ENCODE measurements around the gene CNTNAP2. TPM values are rescaled to one million over a fixed set of nuclear protein-coding genes. Genes with fewer than 3 reads are reported as not detected.

Gene CNTNAP2
- total RNA-seq, 1 experiment from 2014 or later: 0.03 TPM

DNA sequence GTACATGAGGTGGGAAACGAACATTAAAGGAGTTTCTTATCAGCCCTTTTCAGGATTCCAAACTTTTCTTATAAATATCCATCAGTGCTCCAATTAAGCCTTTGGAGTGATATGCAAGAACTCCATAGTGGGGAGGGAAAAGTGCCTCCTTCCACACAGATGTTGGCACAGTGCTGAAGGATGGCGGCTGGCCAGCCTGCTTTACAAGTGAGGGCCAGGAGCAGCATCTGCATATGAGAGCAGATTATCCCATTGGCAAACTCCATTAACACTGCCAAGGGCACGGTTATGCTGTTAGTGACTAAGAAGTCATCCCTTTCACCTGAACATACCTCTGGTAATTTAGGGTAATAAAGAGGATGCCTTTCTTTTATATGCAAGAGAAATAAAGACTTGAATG lies 543.1 kb downstream of the CNTNAP2 start:
- ChIA-PET CTCF (no interaction called here), POLR2A (no interaction called here)
- Histone ChIP-seq H3K27me3 (ENCODE audit: control insufficient read depth, insufficient read depth, low read length) (no peaks in the 10 kb centered on the region), H3K4me1 (ENCODE audit: control insufficient read depth, insufficient read depth, low read length) (no peaks in the 10 kb centered on the region), H3K27ac (ENCODE audit: low read length) (no peak overlapping the region), H3K36me3 (ENCODE audit: control insufficient read depth, insufficient read depth, low read length) (no peaks in the 10 kb centered on the region), H3K9me3 (ENCODE audit: control insufficient read depth, insufficient read depth, low read depth, low read length) (no peaks in the 10 kb centered on the region), H3K4me3 (ENCODE audit: low read depth in 2 of 2, low read length in 2 of 2) (no peak overlapping the region)
- intact Hi-C loops (cut with micrococcal nuclease; ENCODE audit: unreplicated experiment) (no loop called here), in situ Hi-C loops (cut with HindIII; ENCODE audit: low pct_unique_long_range_greater_than_20kb, low sequenced_read_pairs) (no loop called here)
- TF ChIP-seq TCF7L2 (IDR thresholded peaks at IDR 0.05; ENCODE audit: low read depth, low read length): no peak
- TF ChIP-seq, protein P1, sequence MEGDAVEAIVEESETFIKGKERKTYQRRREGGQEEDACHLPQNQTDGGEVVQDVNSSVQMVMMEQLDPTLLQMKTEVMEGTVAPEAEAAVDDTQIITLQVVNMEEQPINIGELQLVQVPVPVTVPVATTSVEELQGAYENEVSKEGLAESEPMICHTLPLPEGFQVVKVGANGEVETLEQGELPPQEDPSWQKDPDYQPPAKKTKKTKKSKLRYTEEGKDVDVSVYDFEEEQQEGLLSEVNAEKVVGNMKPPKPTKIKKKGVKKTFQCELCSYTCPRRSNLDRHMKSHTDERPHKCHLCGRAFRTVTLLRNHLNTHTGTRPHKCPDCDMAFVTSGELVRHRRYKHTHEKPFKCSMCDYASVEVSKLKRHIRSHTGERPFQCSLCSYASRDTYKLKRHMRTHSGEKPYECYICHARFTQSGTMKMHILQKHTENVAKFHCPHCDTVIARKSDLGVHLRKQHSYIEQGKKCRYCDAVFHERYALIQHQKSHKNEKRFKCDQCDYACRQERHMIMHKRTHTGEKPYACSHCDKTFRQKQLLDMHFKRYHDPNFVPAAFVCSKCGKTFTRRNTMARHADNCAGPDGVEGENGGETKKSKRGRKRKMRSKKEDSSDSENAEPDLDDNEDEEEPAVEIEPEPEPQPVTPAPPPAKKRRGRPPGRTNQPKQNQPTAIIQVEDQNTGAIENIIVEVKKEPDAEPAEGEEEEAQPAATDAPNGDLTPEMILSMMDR (IDR thresholded peaks at IDR 0.05): no peak
- ATAC-seq (no peak), DNase-seq (ENCODE audit: low read depth, low spot score) (no peak)
- BruUV-seq (replicated peaks): no TSS peak

DNA sequence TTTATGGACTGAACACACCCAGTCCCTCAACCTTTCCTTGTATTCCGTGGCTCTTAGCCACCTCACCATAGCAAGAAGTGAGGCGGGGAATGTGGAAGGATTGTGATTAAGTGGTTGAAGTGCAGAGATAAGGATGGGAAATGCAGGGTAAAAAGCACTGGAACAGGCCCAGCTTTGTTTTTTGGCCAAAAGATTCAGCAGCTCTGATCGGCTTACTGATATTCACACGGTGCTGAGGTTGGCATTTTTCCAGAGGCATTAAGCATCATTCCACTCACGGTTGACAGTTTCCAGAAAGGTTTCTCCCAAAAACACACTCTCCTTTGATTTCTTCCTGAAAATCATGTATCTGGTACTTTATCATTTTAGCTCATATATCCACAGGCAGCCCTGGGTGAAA lies 544.2 kb downstream of the CNTNAP2 start:
- H3K4me3 ChIP-seq (ENCODE audit: low read depth in 2 of 2, low read length in 2 of 2): no peak overlapping the region
- in situ Hi-C loops (cut with HindIII; ENCODE audit: low pct_unique_long_range_greater_than_20kb, low sequenced_read_pairs): no loop called here
- POLR2A ChIA-PET: no interaction called here
- no peaks in the 10 kb centered on the region for H3K27me3 ChIP-seq (ENCODE audit: control insufficient read depth, insufficient read depth, low read length)
- TF ChIP-seq, protein P2, sequence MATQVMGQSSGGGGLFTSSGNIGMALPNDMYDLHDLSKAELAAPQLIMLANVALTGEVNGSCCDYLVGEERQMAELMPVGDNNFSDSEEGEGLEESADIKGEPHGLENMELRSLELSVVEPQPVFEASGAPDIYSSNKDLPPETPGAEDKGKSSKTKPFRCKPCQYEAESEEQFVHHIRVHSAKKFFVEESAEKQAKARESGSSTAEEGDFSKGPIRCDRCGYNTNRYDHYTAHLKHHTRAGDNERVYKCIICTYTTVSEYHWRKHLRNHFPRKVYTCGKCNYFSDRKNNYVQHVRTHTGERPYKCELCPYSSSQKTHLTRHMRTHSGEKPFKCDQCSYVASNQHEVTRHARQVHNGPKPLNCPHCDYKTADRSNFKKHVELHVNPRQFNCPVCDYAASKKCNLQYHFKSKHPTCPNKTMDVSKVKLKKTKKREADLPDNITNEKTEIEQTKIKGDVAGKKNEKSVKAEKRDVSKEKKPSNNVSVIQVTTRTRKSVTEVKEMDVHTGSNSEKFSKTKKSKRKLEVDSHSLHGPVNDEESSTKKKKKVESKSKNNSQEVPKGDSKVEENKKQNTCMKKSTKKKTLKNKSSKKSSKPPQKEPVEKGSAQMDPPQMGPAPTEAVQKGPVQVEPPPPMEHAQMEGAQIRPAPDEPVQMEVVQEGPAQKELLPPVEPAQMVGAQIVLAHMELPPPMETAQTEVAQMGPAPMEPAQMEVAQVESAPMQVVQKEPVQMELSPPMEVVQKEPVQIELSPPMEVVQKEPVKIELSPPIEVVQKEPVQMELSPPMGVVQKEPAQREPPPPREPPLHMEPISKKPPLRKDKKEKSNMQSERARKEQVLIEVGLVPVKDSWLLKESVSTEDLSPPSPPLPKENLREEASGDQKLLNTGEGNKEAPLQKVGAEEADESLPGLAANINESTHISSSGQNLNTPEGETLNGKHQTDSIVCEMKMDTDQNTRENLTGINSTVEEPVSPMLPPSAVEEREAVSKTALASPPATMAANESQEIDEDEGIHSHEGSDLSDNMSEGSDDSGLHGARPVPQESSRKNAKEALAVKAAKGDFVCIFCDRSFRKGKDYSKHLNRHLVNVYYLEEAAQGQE (IDR thresholded peaks at IDR 0.05; ENCODE audit: insufficient read depth in 1 of 2, low read depth in 2 of 2, low read length in 1 of 2): no peak
- TF ChIP-seq SIN3A (IDR thresholded peaks at IDR 0.05; ENCODE audit: borderline replicate concordance, insufficient read depth, low read depth, low read length): no peak
- no peak for TF ChIP-seq POLR2AphosphoS5 (IDR thresholded peaks at IDR 0.05; ENCODE audit: low read depth, low read length)
- no peak for TF ChIP-seq TCF7L2 (IDR thresholded peaks at IDR 0.05; ENCODE audit: low read depth, low read length)
- TF ChIP-seq, protein P1 (IDR thresholded peaks at IDR 0.05): no peak
- ATAC-seq (no peak), DNase-seq (ENCODE audit: low read depth, low spot score) (no peak)
- no TSS peak for BruUV-seq (replicated peaks)
- H3K9me3 ChIP-seq (ENCODE audit: control insufficient read depth, insufficient read depth, low read depth, low read length): no peaks in the 10 kb centered on the region
- intact Hi-C loops (cut with micrococcal nuclease; ENCODE audit: unreplicated experiment): no loop called here
- CTCF ChIA-PET: no interaction called here
- H3K27ac ChIP-seq (ENCODE audit: low read length): no peak overlapping the region
- no peaks in the 10 kb centered on the region for H3K4me1 ChIP-seq (ENCODE audit: control insufficient read depth, insufficient read depth, low read length)
- no peaks in the 10 kb centered on the region for H3K36me3 ChIP-seq (ENCODE audit: control insufficient read depth, insufficient read depth, low read length)

DNA sequence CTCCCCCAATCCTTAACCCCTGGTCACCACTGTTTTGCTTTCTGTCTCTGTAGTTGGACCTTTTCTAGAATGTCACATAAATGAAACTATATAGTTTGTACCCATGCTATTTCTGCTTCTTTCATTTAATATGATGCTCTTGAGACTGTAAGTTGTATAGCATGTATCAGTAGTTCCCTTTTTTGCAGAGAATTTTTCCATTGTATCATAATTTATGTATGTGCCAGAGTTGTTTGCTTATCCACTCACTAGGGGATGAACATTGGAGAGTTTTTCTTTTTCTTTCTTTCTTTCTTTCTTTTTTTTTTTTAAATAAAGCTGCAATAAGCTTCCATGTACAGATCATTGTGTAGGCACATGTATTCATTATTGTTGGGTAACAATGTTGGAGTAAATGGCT lies 544.8 kb downstream of the CNTNAP2 start:
- ChIA-PET CTCF (no interaction called here), POLR2A (no interaction called here)
- H3K9me3 ChIP-seq (ENCODE audit: control insufficient read depth, insufficient read depth, low read depth, low read length): no peaks in the 10 kb centered on the region
- H3K27me3 ChIP-seq (ENCODE audit: control insufficient read depth, insufficient read depth, low read length): no peaks in the 10 kb centered on the region
- BruUV-seq (replicated peaks): no TSS peak
- no peak for ATAC-seq
- H3K4me1 ChIP-seq (ENCODE audit: control insufficient read depth, insufficient read depth, low read length): no peaks in the 10 kb centered on the region
- in situ Hi-C loops (cut with HindIII; ENCODE audit: low pct_unique_long_range_greater_than_20kb, low sequenced_read_pairs) (no loop called here), intact Hi-C loops (cut with micrococcal nuclease; ENCODE audit: unreplicated experiment) (no loop called here)
- H3K27ac ChIP-seq (ENCODE audit: low read length): no peak overlapping the region
- no peak for TF ChIP-seq POLR2AphosphoS5 (IDR thresholded peaks at IDR 0.05; ENCODE audit: low read depth, low read length)
- no peak for TF ChIP-seq TCF7L2 (IDR thresholded peaks at IDR 0.05; ENCODE audit: low read depth, low read length)
- TF ChIP-seq, protein P2 (IDR thresholded peaks at IDR 0.05; ENCODE audit: insufficient read depth in 1 of 2, low read depth in 2 of 2, low read length in 1 of 2): no peak
- no peak for TF ChIP-seq SIN3A (IDR thresholded peaks at IDR 0.05; ENCODE audit: borderline replicate concordance, insufficient read depth, low read depth, low read length)
- TF ChIP-seq, protein P1 (IDR thresholded peaks at IDR 0.05): no peak
- H3K4me3 ChIP-seq (ENCODE audit: low read depth in 2 of 2, low read length in 2 of 2): no peak overlapping the region
- no peak for DNase-seq (ENCODE audit: low read depth, low spot score)
- H3K36me3 ChIP-seq (ENCODE audit: control insufficient read depth, insufficient read depth, low read length): no peaks in the 10 kb centered on the region
